Measurements from ENCODE around the gene DR1. TPM values are rescaled to one million over a fixed set of nuclear protein-coding genes. Genes with fewer than 3 reads are reported as not detected.
"Not testable (repeated sequence)": the region's sequence is repeated elsewhere in the genome, so short reads cannot be mapped to it uniquely, and the experiment has no call there.

The DR1 gene
- total RNA-seq, 2 experiments from 2014 or later = 84.2 to 85.7 TPM

DNA sequence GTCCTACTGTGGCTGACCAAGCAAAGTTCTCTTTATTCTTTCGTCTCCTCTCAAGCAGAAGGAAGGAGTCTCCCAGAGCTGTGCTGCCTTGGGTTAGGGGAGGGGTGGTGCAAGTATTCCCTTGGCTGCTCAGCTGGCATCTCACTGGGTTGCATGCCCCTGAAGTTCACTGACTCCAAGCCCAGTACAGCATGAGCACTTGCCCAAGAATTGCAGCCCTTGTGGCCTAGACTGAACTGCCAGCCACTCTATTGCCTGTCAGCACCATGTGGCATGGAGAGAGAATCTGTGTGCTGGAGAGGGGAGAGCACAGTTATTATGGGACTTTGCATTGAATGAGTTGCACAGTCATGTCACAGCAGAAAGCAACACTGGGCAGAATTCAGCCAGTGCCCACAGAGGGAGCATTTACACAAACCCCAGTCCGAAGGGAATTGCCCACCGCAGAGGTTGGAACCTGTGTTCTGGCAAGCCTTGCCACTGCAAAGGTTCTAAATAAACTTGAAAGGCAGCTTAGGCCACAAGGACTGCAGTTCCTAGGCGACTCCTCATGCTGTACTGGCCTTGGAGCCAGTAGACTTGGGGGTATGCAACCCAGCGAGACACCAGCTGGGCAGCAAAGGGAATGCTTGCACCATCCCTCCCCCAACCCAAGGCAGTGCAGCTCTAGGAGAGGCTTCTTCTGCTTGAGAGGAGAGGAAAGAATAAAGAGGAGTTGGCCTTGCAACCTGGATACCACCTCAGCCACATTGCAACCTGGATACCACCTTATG, 28.8 kb downstream of the DR1 start:
- peaks cover 29% of the 10 kb centered on the region for H3K36me3 Mint-ChIP-seq
- ATAC-seq (ENCODE audit: low read depth) (no peak), DNase-seq (no peak)
- POLR2A ChIA-PET = no interaction called here
- H3K27me3 Mint-ChIP-seq = no peaks in the 10 kb centered on the region
- no peaks in the 10 kb centered on the region for H3K4me1 Mint-ChIP-seq
- no peak overlapping the region for H3K4me3 Mint-ChIP-seq
- no peak overlapping the region for H3K27ac Mint-ChIP-seq
- H3K9me3 Mint-ChIP-seq = peaks cover 10% of the 10 kb centered on the region

DNA sequence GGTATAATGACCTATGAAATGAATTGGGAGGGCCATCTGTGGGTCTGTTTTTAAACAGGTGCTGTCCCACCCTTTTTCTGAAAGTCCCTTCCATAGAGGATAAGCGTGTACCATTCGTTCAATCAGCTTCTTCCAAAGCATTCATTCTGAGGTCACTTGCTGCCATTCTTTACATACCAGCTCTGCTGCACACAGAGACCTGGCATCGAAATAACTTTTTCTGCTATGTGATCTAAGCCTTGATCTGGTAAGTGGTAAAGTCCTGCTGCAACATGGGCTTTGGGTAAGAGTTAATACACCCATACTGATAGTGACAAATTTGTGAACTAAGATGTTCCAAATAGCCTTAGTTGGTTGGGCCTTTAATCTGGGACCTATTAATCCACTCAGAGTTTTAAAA, 38.9 kb downstream of the DR1 start:
- no peak overlapping the region for H3K4me3 Mint-ChIP-seq
- DNase-seq (no peak), ATAC-seq (ENCODE audit: low read depth) (no peak)
- H3K4me1 Mint-ChIP-seq = no peaks in the 10 kb centered on the region
- peaks cover 11% of the 10 kb centered on the region for H3K9me3 Mint-ChIP-seq
- POLR2A ChIA-PET = no interaction called here
- H3K36me3 Mint-ChIP-seq = peaks cover 9% of the 10 kb centered on the region
- H3K27me3 Mint-ChIP-seq = peaks cover 4% of the 10 kb centered on the region
- H3K27ac Mint-ChIP-seq = no peak overlapping the region

DNA sequence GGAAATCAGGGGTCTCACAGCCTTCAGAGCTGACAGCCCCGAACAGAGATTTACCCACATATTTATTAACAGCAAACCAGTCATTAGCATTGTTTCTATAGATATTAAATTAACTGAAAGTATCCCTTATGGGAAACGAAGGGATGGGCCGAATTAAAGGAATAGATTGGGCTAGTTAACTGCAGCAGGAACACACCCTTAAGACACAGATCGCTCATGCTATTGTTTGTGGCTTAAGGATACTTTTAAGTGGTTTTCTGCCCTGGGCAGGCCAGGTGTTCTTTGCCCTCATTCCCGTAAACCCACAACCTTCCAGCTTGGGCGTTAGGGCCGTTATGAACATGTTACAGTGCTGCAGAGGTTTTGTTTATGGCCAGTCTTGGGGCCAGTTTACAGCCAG, 40.6 kb downstream of the DR1 start:
- H3K4me3 Mint-ChIP-seq; POLR2A ChIA-PET; H3K27ac Mint-ChIP-seq; H3K36me3 Mint-ChIP-seq; ATAC-seq (ENCODE audit: low read depth); H3K4me1 Mint-ChIP-seq; H3K27me3 Mint-ChIP-seq; DNase-seq: not testable (repeated sequence)
- peaks cover 11% of the 10 kb centered on the region for H3K9me3 Mint-ChIP-seq

DNA sequence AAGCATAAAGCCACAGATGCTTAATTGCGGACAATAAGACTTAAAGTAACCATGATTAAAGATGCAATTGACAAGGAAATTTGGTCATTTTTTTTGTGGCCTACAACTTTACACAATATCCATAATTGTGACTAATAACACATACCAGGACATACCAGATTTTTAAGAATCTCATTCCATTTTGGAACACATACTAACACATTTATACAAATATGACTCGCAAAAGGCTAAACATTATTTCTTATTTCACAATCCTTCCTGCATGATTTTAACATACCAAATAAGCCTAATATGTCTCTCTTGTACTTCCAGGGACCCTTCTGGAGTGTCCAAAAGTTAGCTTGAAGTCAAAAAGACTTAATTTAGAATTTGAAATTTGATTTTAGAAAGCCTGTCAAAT, 48.8 kb downstream of the DR1 start:
- Mint-ChIP-seq H3K27ac (no peak overlapping the region), H3K4me3 (no peak overlapping the region), H3K9me3 (no peaks in the 10 kb centered on the region), H3K4me1 (no peaks in the 10 kb centered on the region), H3K36me3 (no peaks in the 10 kb centered on the region), H3K27me3 (peaks cover 8% of the 10 kb centered on the region)
- POLR2A ChIA-PET = no interaction called here
- ATAC-seq (ENCODE audit: low read depth) = no peak
- no peak for DNase-seq

DNA sequence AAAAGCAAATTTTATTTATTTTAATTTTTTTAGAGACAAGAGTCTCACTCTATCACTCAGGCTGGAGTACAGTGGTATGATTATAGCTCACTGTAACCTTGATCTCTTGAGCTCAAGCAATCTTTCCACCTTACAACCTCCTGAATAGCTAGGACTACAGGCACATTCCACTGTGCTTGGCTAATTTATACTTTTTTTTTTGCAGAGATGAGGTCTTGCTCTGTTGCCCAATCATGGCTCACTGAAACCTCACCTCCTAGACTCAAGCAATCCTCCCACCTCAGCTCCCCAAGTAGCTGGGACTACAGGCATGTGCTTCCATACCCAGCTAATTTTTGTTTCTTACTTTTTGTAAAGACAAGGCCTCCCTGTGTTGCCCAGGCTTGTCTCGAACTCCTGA, 49.5 kb downstream of the DR1 start:
- H3K27me3 Mint-ChIP-seq = peaks cover 10% of the 10 kb centered on the region
- no peak overlapping the region for H3K4me3 Mint-ChIP-seq
- no peaks in the 10 kb centered on the region for H3K9me3 Mint-ChIP-seq
- POLR2A ChIA-PET = no interaction called here
- DNase-seq (no peak), ATAC-seq (ENCODE audit: low read depth) (no peak)
- no peaks in the 10 kb centered on the region for H3K36me3 Mint-ChIP-seq
- H3K4me1 Mint-ChIP-seq = no peaks in the 10 kb centered on the region
- no peak overlapping the region for H3K27ac Mint-ChIP-seq

DNA sequence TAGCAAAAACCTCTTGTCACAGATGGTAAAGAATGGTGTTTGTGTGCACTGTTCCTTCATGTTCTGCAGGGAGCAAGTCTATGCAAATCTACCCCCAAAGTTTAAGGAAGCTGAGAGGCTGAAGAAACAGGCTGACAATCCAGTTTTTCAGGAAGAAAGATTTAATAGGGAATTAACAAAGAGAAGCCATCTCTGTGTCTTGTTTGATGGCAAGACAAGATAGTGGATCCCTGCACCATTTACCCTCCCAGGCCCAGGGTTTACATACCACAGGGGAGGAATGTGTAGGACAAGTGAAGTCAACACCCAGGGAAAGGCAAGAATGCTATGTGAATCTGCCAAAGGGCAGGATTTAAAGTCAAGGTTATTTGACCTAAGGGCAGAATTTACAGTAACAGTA, 54.1 kb downstream of the DR1 start:
- ATAC-seq (ENCODE audit: low read depth) (no peak), DNase-seq (no peak)
- Mint-ChIP-seq H3K4me1 (no peaks in the 10 kb centered on the region), H3K9me3 (no peaks in the 10 kb centered on the region), H3K4me3 (no peak overlapping the region), H3K27me3 (peaks cover 16% of the 10 kb centered on the region), H3K27ac (no peak overlapping the region), H3K36me3 (no peaks in the 10 kb centered on the region)
- POLR2A ChIA-PET = no interaction called here

DNA sequence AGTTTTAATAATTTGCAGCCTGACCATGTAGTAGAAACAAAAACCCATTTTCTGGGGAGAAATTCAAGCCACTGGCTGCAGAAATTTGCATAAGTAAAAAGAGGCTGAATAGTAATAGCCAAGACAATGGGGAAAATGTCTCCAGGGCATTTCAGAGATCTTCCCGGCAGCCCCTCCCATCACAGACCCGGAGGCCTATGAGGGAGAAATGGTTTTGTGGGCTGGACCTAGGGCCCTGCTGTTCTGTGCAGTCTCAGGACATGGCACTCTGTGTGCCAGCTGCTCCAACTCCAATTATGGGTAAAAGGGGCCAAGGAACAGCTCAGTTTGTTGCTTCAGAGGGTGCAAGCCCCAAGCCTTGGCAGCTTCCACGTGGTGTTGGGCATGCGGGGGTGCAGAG, 62.5 kb downstream of the DR1 start:
- Mint-ChIP-seq H3K27ac (no peak overlapping the region), H3K27me3 (peaks cover 14% of the 10 kb centered on the region), H3K4me1 (no peaks in the 10 kb centered on the region), H3K36me3 (no peaks in the 10 kb centered on the region), H3K9me3 (peaks cover 1% of the 10 kb centered on the region), H3K4me3 (no peak overlapping the region)
- DNase-seq (no peak), ATAC-seq (ENCODE audit: low read depth) (no peak)
- POLR2A ChIA-PET = no interaction called here

DNA sequence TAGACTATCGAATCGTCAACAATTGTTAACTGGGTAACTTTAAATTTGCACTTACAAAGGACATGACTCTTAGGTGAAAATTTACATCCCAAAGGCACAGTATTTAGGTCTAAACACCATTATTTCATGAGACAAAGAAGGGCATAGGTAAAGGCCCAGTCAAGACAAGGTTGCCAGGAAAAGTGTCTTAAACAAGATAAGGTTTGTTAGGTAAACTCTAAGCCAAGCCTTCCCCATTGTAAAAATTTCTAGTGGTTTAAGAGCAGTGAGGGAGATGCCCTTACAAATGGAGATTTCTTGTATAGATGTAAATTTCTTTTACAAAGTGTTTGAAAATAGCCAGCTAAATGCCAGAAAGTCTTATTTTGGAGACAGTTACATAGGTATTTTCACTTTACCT, 65.3 kb downstream of the DR1 start:
- H3K27ac Mint-ChIP-seq = no peak overlapping the region
- no peaks in the 10 kb centered on the region for H3K36me3 Mint-ChIP-seq
- ATAC-seq (ENCODE audit: low read depth) = no peak
- POLR2A ChIA-PET = no interaction called here
- peaks cover 8% of the 10 kb centered on the region for H3K27me3 Mint-ChIP-seq
- H3K4me1 Mint-ChIP-seq = no peaks in the 10 kb centered on the region
- no peak overlapping the region for H3K4me3 Mint-ChIP-seq
- H3K9me3 Mint-ChIP-seq = no peaks in the 10 kb centered on the region
- no peak for DNase-seq

DNA sequence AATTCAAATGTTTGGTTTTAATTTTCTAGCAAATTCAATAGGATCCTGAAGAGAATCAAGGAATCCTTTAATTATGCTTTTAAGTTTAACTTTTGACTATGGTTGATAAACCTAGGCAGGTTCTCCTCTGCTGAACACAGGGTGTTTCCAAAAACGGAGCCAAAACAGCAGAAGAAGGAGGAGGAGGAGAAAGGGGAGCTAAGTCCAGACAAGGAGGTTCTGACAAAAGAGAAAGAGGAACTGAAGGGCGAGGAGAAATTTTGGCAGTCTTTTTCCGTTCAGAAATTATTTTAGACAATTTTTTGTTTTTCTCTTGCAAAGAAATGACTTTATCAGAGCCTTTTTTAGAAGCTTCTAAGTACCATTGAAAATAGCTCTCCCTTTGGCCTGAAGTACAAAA, 69.0 kb downstream of the DR1 start:
- Mint-ChIP-seq H3K36me3 (no peaks in the 10 kb centered on the region), H3K9me3 (no peaks in the 10 kb centered on the region), H3K4me1 (no peaks in the 10 kb centered on the region), H3K27me3 (peaks cover 17% of the 10 kb centered on the region), H3K4me3 (no peak overlapping the region), H3K27ac (no peak overlapping the region)
- DNase-seq (no peak), ATAC-seq (ENCODE audit: low read depth) (no peak)
- POLR2A ChIA-PET = no interaction called here

DNA sequence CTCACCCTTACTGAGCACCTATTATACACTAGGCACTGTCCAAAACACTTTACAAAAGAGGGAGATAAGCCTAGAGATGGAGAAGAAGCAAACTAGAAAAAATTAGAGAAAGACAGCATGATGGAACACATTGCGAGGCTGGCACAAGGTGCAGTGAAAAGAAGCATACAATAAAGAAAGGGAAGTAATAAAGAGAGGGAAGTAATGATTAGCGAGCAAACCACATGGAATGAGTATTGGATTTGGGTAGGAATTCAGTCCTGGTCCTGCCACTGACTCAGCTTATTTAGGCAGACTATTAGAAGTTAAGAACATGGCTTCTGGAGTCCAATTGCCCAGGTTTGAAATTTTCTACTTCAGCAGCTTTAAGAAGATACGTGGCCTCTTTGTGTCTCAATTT, 69.6 kb downstream of the DR1 start:
- no peak for ATAC-seq (ENCODE audit: low read depth)
- H3K27ac Mint-ChIP-seq = no peak overlapping the region

DNA sequence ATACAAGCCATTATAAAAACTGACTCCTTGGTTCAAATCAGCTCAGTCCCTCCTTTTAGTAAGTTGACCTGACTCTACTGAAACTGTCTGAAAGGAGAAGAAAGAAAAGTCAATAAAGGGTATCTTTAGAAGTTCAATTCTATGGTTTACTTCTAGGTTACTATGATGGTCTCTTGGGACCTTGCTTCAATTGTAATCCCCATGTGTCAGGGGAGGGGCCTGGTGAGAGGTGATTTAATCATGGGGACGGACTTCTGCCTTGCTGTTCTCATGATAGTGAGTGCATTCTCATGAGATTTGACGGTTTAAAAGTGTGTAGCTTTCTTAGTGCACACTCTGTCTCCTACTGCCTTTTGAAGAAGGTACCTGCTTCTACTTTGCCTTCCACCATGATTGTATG, 70.5 kb downstream of the DR1 start:
- no peak overlapping the region for H3K27ac Mint-ChIP-seq
- POLR2A ChIA-PET = no interaction called here
- no peak for DNase-seq
- peaks cover 16% of the 10 kb centered on the region for H3K27me3 Mint-ChIP-seq
- ATAC-seq (ENCODE audit: low read depth) = no peak
- H3K4me3 Mint-ChIP-seq = no peak overlapping the region
- H3K36me3 Mint-ChIP-seq = no peaks in the 10 kb centered on the region
- H3K9me3 Mint-ChIP-seq = no peaks in the 10 kb centered on the region
- no peaks in the 10 kb centered on the region for H3K4me1 Mint-ChIP-seq

More for the DNA sequence above, 69.6 kb downstream of the DR1 start:
- peaks cover 19% of the 10 kb centered on the region for H3K27me3 Mint-ChIP-seq
- H3K36me3 Mint-ChIP-seq = no peaks in the 10 kb centered on the region
- H3K4me1 Mint-ChIP-seq = no peaks in the 10 kb centered on the region
- no peaks in the 10 kb centered on the region for H3K9me3 Mint-ChIP-seq
- no peak overlapping the region for H3K4me3 Mint-ChIP-seq
- POLR2A ChIA-PET = no interaction called here
- no peak for DNase-seq

Other genes starting within 250 kb of the DR1 start
- 10 to 100 TPM; 48.2 to 52.3 TPM for gene TMED5, start 165.5 kb upstream of the DR1 start, total RNA-seq
- 10 to 100 TPM; 25.2 to 29.2 TPM for gene CCDC18, start 165.2 kb upstream of the DR1 start, total RNA-seq
- under 1 TPM; 0.19 to 0.26 TPM for gene FNBP1L, start 102.2 kb downstream of the DR1 start, total RNA-seq

Measured in activated naive CD8-positive, alpha-beta T cell treated with anti-CD3 and anti-CD28 coated beads, Interleukin-2, amount 10 ng/mL, durations not matched to agents 7 days and 5 days (primary cell).